OCI-M2 (cell line): ENCODE measurements around the gene SAT2.

Experiments used
- DNase-seq: peaks from one replicate; lab custom pipeline; 2025; ENCODE audit not compliant: unreplicated experiment; lab: John Stamatoyannopoulos, UW

Gene SAT2

DNA sequence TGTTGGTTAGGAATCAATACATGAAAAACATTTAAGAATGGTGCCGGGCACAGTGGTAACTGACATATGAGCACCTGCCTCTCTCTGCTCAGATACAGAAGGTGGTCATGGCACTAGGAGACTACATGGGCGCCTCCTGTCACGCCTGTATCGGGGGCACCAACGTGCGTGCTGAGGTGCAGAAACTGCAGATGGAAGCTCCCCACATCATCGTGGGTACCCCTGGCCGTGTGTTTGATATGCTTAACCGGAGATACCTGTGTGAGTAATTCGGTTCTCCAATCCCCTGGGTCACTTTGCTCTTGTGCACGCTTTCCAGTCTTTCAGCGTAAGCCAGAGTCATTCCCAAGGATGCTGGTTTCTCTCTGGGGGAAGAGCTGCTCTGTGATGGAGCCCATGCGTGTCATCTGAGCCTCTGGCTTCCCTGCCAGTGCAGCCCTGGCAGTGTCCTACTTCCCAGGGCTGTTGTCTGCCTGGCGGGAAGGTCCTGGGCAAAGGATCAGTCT, 51.1 kb downstream of the SAT2 start:
- no peak for DNase-seq
